ENCODE results near the gene ICAM1. TPM values are rescaled to one million over a fixed set of nuclear protein-coding genes. Genes with fewer than 3 reads are reported as not detected.

ICAM1 gene
- total RNA-seq, 1 donor from 2014 or later: 37.4 TPM

DNA sequence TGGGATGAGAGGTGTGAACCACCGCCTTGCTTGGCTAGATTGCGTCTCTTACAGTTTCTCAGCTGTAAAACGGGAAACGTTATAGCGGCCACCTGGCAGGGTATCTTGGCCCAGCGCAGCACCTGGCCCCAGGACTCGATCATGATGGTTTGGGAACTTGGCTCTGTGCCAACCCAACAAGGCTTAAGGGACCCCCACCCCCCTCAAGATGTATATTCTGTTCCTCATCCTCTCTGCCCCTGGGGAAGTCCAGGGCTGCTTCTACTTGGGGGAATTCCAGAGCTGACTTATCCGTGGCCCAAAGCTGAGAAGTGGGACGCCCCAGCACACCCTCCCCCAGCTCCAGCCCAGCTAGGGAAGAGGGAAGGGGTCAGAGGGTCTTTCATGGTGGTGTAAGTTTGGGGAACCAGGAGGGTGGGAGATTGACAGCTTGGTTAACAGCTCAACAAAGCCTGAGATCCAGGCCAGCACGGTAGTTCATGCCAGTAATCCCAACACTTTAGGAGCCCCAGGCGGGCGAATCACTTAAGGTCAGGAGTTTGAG lies 695 bp downstream of the ICAM1 start:
- ChIA-PET CTCF (interaction anchor here (0.8 to 6.4 kb wide), 13 partner anchors 9 to 146 kb away, joined by 3 to 211 read pairs (median 9); partner anchors contain the start of genes CDC37, ICAM4 and TYK2), POLR2A (interaction anchor here (0.6 to 5.7 kb wide), 32 partner anchors 9 to 488 kb away, joined by 3 to 128 read pairs (median 9); partner anchors contain the start of genes ANGPTL6, CDC37, FDX2 and ICAM3)
- intact Hi-C loops (cut with micrococcal nuclease): loop anchor here (1.0 to 2.0 kb wide), 5 partner anchors 35 to 231 kb away; partner anchors contain the start of genes CDC37, FDX2 and TYK2
- Mint-ChIP-seq H3K27ac (peak overlapping the region; percentile 92), H3K4me1 (peaks cover 44% of the 10 kb centered on the region), H3K36me3 (ENCODE audit: low read depth) (peaks cover 25% of the 10 kb centered on the region), H3K27me3 (no peaks in the 10 kb centered on the region), H3K4me3 (peak overlapping the region; percentile 87), H3K9me3 (no peaks in the 10 kb centered on the region)
- no peak for TF ChIP-seq CTCF (IDR thresholded peaks at IDR 0.05)
- ATAC-seq (ENCODE audit: low read depth): peak; percentile 43
- peak; percentile 65 for DNase-seq

- Mint-ChIP-seq H3K27me3 (no peaks in the 10 kb centered on the region), H3K27ac (peak overlapping the region; percentile 66), H3K9me3 (no peaks in the 10 kb centered on the region), H3K36me3 (ENCODE audit: low read depth) (peaks cover 44% of the 10 kb centered on the region), H3K4me3 (no peak overlapping the region), H3K4me1 (peaks cover 62% of the 10 kb centered on the region)
- CTCF ChIA-PET: interaction anchor here (1.0 to 1.1 kb wide), 2 partner anchors 114 to 117 kb away, joined by 4 read pairs; no protein-coding TSS in a partner anchor
- ATAC-seq (ENCODE audit: low read depth) (no peak), DNase-seq (no peak)
- intact Hi-C loops (cut with micrococcal nuclease): no loop called here
- POLR2A ChIA-PET: interaction anchor here (0.7 to 5.7 kb wide), 3 partner anchors 13 to 143 kb away, joined by 6 to 128 read pairs (median 7); partner anchors contain the start of genes ICAM4 and ICAM5
- TF ChIP-seq CTCF (IDR thresholded peaks at IDR 0.05): no peak
Observed at GRCh38 chr19:10274589-10274988, 3.7 kb downstream of the ICAM1 start.

DNA sequence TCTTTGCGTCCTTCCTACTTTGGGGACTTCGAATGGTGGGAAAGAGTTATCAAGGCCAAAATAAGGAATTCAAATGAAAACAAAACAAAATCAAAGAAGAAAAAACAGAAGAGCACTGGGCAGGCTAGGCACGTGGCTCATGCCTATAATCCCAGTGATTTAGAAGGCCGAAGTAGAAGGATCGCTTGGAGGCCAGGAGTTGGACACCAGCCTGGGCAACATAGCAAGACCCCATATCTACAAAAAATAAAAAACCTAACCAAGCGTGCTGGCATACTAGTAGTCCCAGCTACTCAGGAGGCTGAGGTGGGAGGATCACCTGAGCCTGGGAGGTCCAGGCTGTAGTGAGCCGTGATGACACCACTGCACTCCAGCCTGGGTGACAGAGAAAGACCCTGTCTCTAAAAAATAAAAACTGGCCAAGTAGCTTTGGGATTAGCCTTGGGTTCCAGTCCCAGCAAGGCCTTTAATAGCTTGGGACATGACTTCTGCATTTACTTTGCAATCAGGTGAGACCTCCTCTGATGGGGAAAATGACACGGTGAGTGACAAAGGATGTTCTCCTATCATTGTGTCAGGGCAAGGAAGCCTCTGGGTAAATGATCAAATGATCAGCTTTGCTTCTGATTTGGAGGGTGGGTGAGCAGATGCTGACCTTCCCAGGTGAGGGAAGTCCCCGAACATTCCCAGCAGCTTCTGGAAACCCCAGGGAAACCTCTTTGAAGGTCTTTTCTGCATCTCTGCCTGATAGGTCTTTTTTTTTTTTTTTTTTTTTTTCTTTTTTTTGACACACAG lies 7.1 kb downstream of the ICAM1 start:
- no peak for TF ChIP-seq CTCF (IDR thresholded peaks at IDR 0.05)
- peak overlapping the region; percentile 15 for H3K4me3 Mint-ChIP-seq
- peaks cover 53% of the 10 kb centered on the region for H3K36me3 Mint-ChIP-seq (ENCODE audit: low read depth)
- H3K4me1 Mint-ChIP-seq: peaks cover 39% of the 10 kb centered on the region
- H3K27me3 Mint-ChIP-seq: no peaks in the 10 kb centered on the region
- H3K27ac Mint-ChIP-seq: peak overlapping the region; percentile 50
- ChIA-PET CTCF (interaction anchor here (0.8 kb wide), 1 partner anchor 11 kb away, joined by 3 read pairs; no protein-coding TSS in a partner anchor), POLR2A (interaction anchor here (0.6 to 1.1 kb wide), 5 partner anchors 56 to 276 kb away, joined by 4 to 17 read pairs (median 5); partner anchors contain the start of gene TYK2)
- H3K9me3 Mint-ChIP-seq: no peaks in the 10 kb centered on the region
- DNase-seq: no peak
- ATAC-seq (ENCODE audit: low read depth): no peak
- intact Hi-C loops (cut with micrococcal nuclease): no loop called here

- Mint-ChIP-seq H3K9me3 (no peaks in the 10 kb centered on the region), H3K4me3 (no peak overlapping the region), H3K36me3 (ENCODE audit: low read depth) (peaks cover 61% of the 10 kb centered on the region), H3K27ac (no peak overlapping the region), H3K27me3 (no peaks in the 10 kb centered on the region), H3K4me1 (peaks cover 37% of the 10 kb centered on the region)
- intact Hi-C loops (cut with micrococcal nuclease): no loop called here
- ATAC-seq (ENCODE audit: low read depth) (no peak), DNase-seq (no peak)
- POLR2A ChIA-PET: interaction anchor here (1.1 kb wide), 1 partner anchor 13 kb away, joined by 4 read pairs; no protein-coding TSS in a partner anchor
- CTCF ChIA-PET: no interaction called here
- no peak for TF ChIP-seq CTCF (IDR thresholded peaks at IDR 0.05)
Observed at GRCh38 chr19:10278935-10279334, 8.0 kb downstream of the ICAM1 start.

Measured in activated B cell treated with CpG ODN at 0.5 μM for 24 hours (primary cell).